Nephron (organoid): Measurements from ENCODE around the gene TUBGCP6.

ENCODE experiments used
- H3K27ac Mint-ChIP-seq, 3 experiments: 2 replicates each; pipeline ENCODE4 v1.8.0; 2020; ENCODE audit warnings: mixed read lengths in 3 of 3, mild to moderate bottlenecking in 2 of 3, moderate library complexity in 1 of 3
- H3K27me3 Mint-ChIP-seq: 2 replicates; pipeline ENCODE4 v1.8.0; 2021; ENCODE audit warnings: low read depth, mild to moderate bottlenecking, moderate library complexity, mixed read lengths
- H3K36me3 Mint-ChIP-seq: 2 replicates; pipeline ENCODE4 v1.8.0; 2020; ENCODE audit warnings: low read depth, mixed read lengths
- H3K4me1 Mint-ChIP-seq: 2 replicates; pipeline ENCODE4 v1.8.0; 2020; ENCODE audit warnings: mixed read lengths
- H3K4me3 Mint-ChIP-seq, 3 experiments: 2 replicates each; pipeline ENCODE4 v1.8.0; 2020; ENCODE audit warnings: mild to moderate bottlenecking in 3 of 3, mixed read lengths in 3 of 3, moderate library complexity in 2 of 3
- H3K9me3 Mint-ChIP-seq: 2 replicates; pipeline ENCODE4 v1.8.0; 2020; ENCODE audit warnings: mixed read lengths
- TF ChIP-seq, protein P1 (sequence below), 3 experiments: fragments of 200-600 bp; sonication (generic); IDR thresholded peaks; one replicate each; pipeline ENCODE4 v1.5.0; 2021; ENCODE audit warnings: antibody characterized with exemption in 3 of 3; ENCODE audit not compliant: unreplicated experiment in 3 of 3

TUBGCP6 gene

DNA sequence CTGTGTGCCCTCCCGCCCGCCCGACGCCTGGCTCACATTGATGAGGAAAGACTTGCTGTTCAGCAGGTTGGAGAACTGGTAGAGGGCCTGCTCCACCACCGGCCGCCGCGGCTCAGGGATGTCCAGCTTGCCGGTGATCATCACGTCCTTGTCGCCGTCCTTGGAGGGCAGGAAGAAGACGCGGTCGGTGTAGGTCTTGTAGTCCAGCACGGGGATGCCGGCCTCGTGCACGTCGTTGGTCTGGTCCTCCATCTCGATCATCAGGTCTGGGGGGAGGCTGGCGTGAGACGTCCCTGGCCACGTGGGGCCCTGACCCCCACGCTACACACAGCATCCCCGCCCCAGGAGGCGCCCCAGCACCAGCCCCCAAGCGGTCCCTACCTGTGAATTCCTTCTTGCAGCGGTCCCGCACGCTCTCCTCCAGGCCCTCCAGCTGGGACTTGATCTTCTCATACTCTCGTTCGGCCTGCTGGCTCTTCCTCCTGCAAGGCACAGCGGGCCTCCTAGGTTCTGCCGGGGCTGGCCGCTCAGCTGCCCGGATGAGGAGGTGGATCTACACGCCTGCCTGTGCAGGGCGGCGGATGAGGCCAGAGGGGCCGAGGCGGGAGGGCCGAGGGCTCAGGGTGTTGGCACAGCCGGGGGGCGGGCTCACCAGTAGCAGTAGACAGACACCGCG, 36.0 kb upstream of the TUBGCP6 start:
- TF ChIP-seq, protein P1, sequence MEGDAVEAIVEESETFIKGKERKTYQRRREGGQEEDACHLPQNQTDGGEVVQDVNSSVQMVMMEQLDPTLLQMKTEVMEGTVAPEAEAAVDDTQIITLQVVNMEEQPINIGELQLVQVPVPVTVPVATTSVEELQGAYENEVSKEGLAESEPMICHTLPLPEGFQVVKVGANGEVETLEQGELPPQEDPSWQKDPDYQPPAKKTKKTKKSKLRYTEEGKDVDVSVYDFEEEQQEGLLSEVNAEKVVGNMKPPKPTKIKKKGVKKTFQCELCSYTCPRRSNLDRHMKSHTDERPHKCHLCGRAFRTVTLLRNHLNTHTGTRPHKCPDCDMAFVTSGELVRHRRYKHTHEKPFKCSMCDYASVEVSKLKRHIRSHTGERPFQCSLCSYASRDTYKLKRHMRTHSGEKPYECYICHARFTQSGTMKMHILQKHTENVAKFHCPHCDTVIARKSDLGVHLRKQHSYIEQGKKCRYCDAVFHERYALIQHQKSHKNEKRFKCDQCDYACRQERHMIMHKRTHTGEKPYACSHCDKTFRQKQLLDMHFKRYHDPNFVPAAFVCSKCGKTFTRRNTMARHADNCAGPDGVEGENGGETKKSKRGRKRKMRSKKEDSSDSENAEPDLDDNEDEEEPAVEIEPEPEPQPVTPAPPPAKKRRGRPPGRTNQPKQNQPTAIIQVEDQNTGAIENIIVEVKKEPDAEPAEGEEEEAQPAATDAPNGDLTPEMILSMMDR (IDR thresholded peaks at IDR 0.05; ENCODE audit: unreplicated experiment in 3 of 3) = no peak
- peaks cover 32% of the 10 kb centered on the region for H3K36me3 Mint-ChIP-seq
- H3K27me3 Mint-ChIP-seq = no peaks in the 10 kb centered on the region
- H3K4me1 Mint-ChIP-seq = no peaks in the 10 kb centered on the region
- H3K9me3 Mint-ChIP-seq = no peaks in the 10 kb centered on the region
- H3K27ac Mint-ChIP-seq = no peak overlapping the region
- H3K4me3 Mint-ChIP-seq = no peak overlapping the region

DNA sequence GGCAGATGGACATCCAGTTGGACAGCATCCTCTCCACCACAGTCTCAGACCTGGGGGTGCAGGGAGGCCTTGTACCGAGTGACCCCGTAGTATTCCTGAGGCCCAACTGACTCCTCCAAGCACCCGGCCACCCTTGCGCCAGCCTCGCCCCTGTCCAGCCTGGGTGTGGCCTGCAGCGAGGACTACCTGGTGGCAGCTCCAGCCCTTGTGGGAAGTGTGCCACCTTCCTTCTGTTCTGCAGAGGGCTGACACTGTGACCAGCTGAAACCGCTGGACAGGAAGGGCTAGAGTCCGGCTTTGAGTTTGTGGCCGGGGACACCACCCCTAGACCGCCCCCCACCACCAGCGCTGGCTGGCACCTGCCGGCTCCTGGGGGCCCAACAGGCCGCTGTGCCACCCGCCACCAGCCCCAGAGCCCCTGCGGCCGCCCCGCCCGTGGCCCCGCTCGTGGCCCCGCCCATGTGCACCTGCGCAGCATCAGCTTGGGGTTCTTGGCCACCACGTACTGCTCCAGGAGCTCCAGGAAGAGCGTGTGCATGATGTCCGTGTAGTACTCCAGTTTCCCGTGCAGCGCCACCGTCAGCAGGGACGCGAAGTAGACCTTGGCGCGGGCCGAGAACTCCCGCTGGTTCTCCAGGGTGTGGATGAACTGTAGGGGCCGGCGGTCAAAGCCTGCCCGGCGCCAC, 35.3 kb upstream of the TUBGCP6 start:
- TF ChIP-seq, protein P1 (IDR thresholded peaks at IDR 0.05; ENCODE audit: unreplicated experiment in 3 of 3) = no peak
- Mint-ChIP-seq H3K27me3 (no peaks in the 10 kb centered on the region), H3K9me3 (no peaks in the 10 kb centered on the region), H3K4me1 (no peaks in the 10 kb centered on the region), H3K27ac (no peak overlapping the region), H3K4me3 (no peak overlapping the region), H3K36me3 (peaks cover 38% of the 10 kb centered on the region)

DNA sequence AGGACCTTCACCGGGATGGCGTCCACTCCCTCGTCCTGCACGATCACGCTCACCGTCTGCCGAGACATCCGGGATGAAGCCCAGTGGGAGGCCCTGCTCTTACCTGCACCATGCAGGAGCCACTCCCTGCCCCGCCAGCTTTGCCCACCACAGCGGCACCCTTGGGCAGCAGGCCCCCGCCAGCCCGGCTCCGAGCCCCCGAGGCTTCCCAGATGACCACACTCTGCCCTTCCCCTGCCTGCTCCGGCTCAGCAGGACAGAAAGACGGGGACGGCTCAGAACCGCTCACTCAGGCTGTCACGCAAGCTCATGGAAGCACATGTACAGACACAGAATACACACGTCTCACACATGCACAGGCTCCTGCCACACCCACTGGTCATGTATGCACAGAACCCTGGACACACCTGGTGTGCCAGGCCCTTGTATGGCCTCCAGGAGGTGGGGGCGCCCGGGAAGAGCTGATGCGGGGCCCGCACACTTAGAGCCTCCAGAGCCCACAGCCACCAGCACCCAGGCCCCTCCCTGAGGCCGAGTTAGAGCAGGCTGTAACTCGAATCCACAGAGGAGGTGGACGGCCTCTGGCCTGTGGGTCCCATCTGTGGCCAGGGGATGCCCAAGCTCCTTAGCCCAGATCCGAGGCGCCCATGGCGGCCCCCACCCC, 34.3 kb upstream of the TUBGCP6 start:
- Mint-ChIP-seq H3K27me3 (no peaks in the 10 kb centered on the region), H3K36me3 (peaks cover 42% of the 10 kb centered on the region), H3K27ac (no peak overlapping the region), H3K4me3 (no peak overlapping the region), H3K4me1 (peaks cover 2% of the 10 kb centered on the region), H3K9me3 (no peaks in the 10 kb centered on the region)
- TF ChIP-seq, protein P1 (IDR thresholded peaks at IDR 0.05; ENCODE audit: unreplicated experiment in 3 of 3) = no peak

DNA sequence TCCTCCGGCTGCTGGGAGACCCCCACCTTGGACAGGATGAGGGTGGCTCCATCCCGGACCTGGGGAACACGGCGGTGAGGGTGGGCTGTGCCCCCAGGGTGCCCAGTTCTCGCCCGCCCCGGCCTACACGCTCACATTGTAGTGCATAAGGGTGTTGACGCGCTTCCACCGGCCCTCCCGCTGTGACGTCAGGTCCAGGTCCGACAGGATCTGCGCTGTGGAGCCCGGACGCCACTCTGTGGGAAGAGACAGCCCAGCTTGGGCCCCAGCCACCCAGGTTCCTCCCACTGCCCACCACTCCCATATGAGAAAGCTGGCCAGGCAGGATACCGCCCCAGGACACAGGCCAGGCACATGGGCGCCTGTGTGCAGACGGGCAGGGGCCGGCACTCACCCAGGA, 33.6 kb upstream of the TUBGCP6 start:
- no peaks in the 10 kb centered on the region for H3K9me3 Mint-ChIP-seq
- H3K4me1 Mint-ChIP-seq = peaks cover 7% of the 10 kb centered on the region
- H3K27ac Mint-ChIP-seq = no peak overlapping the region
- TF ChIP-seq, protein P1 (IDR thresholded peaks at IDR 0.05; ENCODE audit: unreplicated experiment in 3 of 3) = no peak
- no peak overlapping the region for H3K4me3 Mint-ChIP-seq
- peaks cover 47% of the 10 kb centered on the region for H3K36me3 Mint-ChIP-seq
- no peaks in the 10 kb centered on the region for H3K27me3 Mint-ChIP-seq

DNA sequence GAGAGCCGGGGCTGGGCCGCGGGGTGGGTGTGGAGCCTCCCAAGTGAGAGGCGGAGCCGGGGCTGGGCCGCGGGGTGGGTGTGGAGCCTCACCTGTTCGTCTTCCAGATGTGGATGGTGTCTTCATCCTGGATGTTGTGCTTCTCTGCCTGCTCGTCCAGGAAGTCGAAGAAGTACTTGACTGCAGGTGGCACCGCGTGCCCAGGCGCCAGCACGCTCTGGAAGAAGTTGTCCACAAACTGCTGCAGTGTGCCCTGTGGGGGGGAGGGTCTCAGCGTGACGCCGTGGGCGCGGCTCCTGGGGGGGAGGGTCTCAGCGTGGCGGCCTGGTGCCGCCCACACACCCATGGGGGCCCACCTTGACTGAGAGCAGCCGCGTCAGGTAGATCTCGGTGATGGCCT, 32.9 kb upstream of the TUBGCP6 start:
- no peak overlapping the region for H3K4me3 Mint-ChIP-seq
- H3K9me3 Mint-ChIP-seq = no peaks in the 10 kb centered on the region
- peaks cover 7% of the 10 kb centered on the region for H3K4me1 Mint-ChIP-seq
- peaks cover 47% of the 10 kb centered on the region for H3K36me3 Mint-ChIP-seq
- TF ChIP-seq, protein P1 (IDR thresholded peaks at IDR 0.05; ENCODE audit: unreplicated experiment in 3 of 3) = no peak
- H3K27me3 Mint-ChIP-seq = no peaks in the 10 kb centered on the region
- no peak overlapping the region for H3K27ac Mint-ChIP-seq
